Naive thymus-derived CD8-positive, alpha-beta T cell (primary cell): ENCODE measurements around the gene HS2ST1. TPM values are rescaled to one million over a fixed set of nuclear protein-coding genes. Genes with fewer than 3 reads are reported as not detected.

ENCODE experiments used
- ATAC-seq, 2 donors: fragments of 150-1000 bp; cut with Tn5 transposase in 1 of 2; sonication (Bioruptor Pico), chemical (Tn5 transposase) in 1 of 2; 1 replicate in 1 of 2; 2 replicates in 1 of 2; pipeline ENCODE4 v1.10.0; 2021; ENCODE audit warnings: mild to moderate bottlenecking in 2 of 2, moderate library complexity in 2 of 2
- POLR2A ChIA-PET: fragments of 350-600 bp; sonication (Branson Sonifier 250); formaldehyde crosslinking; loops from one replicate; lab custom pipeline; 2021; ENCODE audit warnings: antibody characterized with exemption; lab: Charles Lee
- DNase-seq, 10 donors: peaks; one replicate each; pipeline versions ENCODE4 v3.0.0 to v3.0.0-alpha.2; 2020 to 2022
- H3K27ac Mint-ChIP-seq, 10 donors: one replicate each; pipeline ENCODE4 v1.8.0; 2020 to 2022; ENCODE audit warnings: mild to moderate bottlenecking in 10 of 10, mixed read lengths in 10 of 10, moderate library complexity in 4 of 10, inconsistent platforms in 1 of 10
- H3K27me3 Mint-ChIP-seq, 5 donors: one replicate each; pipeline ENCODE4 v1.8.0; 2021 to 2022; ENCODE audit warnings: mixed read lengths in 5 of 5
- H3K36me3 Mint-ChIP-seq, 3 donors: one replicate each; pipeline ENCODE4 v1.8.0; 2020 to 2022; ENCODE audit warnings: mixed read lengths in 3 of 3, mild to moderate bottlenecking in 2 of 3, inconsistent platforms in 1 of 3
- H3K4me1 Mint-ChIP-seq, 4 donors: one replicate each; pipeline ENCODE4 v1.8.0; 2021 to 2022; ENCODE audit warnings: mixed read lengths in 4 of 4
- H3K4me3 Mint-ChIP-seq, 10 donors: one replicate each; pipeline ENCODE4 v1.8.0; 2020 to 2022; ENCODE audit warnings: mild to moderate bottlenecking in 10 of 10, mixed read lengths in 10 of 10, moderate library complexity in 6 of 10, inconsistent platforms in 1 of 10
- H3K9me3 Mint-ChIP-seq, 9 donors: one replicate each; pipeline ENCODE4 v1.8.0; 2020 to 2022; ENCODE audit warnings: mixed read lengths in 9 of 9, mild to moderate bottlenecking in 3 of 9, inconsistent platforms in 1 of 9, moderate library complexity in 1 of 9
- polyA plus RNA-seq, 3 donors: library from polyadenylated mRNA; unstranded; fragments of 300-500 nt; fragmentation: Illumina TruSeq; gene quantifications; one replicate each; pipeline ENCODE4 v1.2.3, GENCODE V29; 2021
- total RNA-seq, 8 experiments: library from RNA in 2 of 8; stranded (reverse) in 2 of 8; gene quantifications; one replicate each; pipeline ENCODE4 v1.2.3 and lab custom pipeline; 2021 to 2026

HS2ST1 gene
- total and polyA plus RNA-seq, 5 experiments from 2014 or later, result 7.1 to 14.4 (median 10.6) TPM

DNA sequence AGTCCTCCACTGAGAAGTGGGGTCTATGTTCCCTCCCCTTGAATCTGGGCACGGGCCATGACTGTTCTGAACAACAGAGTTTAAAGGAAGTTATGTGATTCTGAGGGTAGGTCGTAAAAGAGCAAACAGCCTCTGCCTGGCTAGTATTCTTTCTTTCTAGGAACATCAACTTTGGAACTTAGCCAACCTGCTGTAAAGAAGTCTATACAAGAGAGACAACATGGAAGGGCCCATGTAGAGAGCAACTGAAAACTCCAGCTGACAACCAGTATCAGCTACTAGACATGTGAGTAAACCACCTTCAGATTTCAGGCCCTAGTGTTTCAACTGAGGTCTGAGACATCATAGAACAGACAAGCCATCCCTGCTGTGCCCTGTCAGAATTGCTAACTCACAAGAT, 8.0 kb upstream of the HS2ST1 start:
- ATAC-seq (no peak), DNase-seq (no peak)
- Mint-ChIP-seq H3K4me3 (no peak overlapping the region), H3K27me3 (no peaks in the 10 kb centered on the region), H3K36me3 (peaks cover 0 to 46% (median 10%) of the 10 kb centered on the region in 3 donors), H3K4me1 (peaks cover 31 to 53% (median 45%) of the 10 kb centered on the region in 4 donors), H3K9me3 (no peaks in the 10 kb centered on the region), H3K27ac (no peak overlapping the region)
- POLR2A ChIA-PET, result no interaction called here

DNA sequence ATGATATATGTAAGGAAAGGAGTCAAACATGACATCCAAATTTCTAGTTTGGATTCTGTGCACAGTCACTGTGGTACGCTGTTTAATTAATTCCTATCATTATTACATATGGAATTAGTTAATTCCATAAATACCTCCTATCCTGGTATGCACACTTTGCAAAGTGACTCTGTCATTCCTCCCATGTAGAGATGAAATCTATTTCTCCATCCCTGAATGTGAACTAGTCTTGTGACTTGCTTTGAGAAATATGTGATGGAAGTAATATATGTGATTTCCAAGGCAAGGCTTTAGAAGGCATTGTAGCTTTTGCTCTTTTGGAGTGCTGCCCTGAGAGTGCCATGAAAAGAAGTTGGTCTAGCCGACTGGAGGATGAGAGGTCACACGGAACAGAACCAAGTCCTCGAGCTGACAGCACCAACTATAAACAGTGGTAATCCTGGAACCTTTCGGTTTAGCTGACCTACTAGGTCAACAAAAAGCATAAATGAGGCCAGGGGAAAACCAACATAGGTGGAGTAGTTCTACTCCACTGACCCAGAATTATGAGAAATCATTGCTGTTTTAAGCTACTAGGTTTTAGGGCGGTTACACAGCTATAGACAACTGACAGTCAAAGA, 2.0 kb upstream of the HS2ST1 start:
- H3K9me3 Mint-ChIP-seq, result no peaks in the 10 kb centered on the region
- no peak for DNase-seq
- no peaks in the 10 kb centered on the region for H3K27me3 Mint-ChIP-seq
- H3K36me3 Mint-ChIP-seq, result peaks cover 0 to 34% (median 7%) of the 10 kb centered on the region in 3 donors
- H3K27ac Mint-ChIP-seq, result peak overlapping the region in 7 of 10 donors; percentile 21 to 81 (median 63)
- no peak for ATAC-seq
- peak overlapping the region in 1 of 10 donors; percentile 37 for H3K4me3 Mint-ChIP-seq
- H3K4me1 Mint-ChIP-seq, result peaks cover 33 to 64% (median 55%) of the 10 kb centered on the region in 4 donors
- POLR2A ChIA-PET, result interaction anchor here (2.2 to 4.0 kb wide), 3 partner anchors 10 to 1772 kb away, joined by 9 to 55 read pairs (median 23); partner anchors contain the start of genes PKN2 and SH3GLB1

DNA sequence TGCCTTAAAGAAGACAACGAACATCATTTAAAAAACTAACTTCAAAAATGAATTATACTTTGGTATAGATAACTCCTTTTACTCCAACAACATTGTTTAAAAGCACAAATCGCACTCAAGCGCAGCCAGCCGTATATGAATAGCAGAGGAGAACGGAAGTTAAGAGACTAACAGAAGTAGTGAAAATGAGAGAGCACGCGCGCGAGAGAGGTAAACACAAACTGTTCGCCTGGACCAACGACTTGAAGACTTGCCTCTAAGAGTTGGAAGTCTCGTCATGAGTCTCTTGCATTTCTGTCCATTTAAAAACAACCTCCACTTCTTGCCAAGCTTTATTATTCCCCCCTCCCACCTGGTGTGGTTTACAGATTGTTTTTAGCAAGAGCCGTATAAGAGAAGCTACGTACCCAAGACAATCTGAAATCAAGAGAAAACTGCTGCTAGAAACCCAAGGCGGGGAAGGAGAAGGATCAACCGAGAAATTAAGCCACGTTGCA, 988 bp upstream of the HS2ST1 start:
- Mint-ChIP-seq H3K27ac (no peak overlapping the region), H3K9me3 (no peaks in the 10 kb centered on the region), H3K4me1 (peaks cover 28 to 62% (median 50%) of the 10 kb centered on the region in 4 donors), H3K36me3 (peaks cover 0 to 32% (median 4%) of the 10 kb centered on the region in 3 donors), H3K4me3 (no peak overlapping the region), H3K27me3 (no peaks in the 10 kb centered on the region)
- ATAC-seq (no peak), DNase-seq (peak in 8 of 10 donors; percentile 7 to 66 (median 34))
- POLR2A ChIA-PET, result interaction anchor here (0.7 to 4.0 kb wide), 9 partner anchors 11 to 1977 kb away, joined by 3 to 55 read pairs (median 8); partner anchors contain the start of genes GTF2B, LMO4, ODF2L and PKN2

DNA sequence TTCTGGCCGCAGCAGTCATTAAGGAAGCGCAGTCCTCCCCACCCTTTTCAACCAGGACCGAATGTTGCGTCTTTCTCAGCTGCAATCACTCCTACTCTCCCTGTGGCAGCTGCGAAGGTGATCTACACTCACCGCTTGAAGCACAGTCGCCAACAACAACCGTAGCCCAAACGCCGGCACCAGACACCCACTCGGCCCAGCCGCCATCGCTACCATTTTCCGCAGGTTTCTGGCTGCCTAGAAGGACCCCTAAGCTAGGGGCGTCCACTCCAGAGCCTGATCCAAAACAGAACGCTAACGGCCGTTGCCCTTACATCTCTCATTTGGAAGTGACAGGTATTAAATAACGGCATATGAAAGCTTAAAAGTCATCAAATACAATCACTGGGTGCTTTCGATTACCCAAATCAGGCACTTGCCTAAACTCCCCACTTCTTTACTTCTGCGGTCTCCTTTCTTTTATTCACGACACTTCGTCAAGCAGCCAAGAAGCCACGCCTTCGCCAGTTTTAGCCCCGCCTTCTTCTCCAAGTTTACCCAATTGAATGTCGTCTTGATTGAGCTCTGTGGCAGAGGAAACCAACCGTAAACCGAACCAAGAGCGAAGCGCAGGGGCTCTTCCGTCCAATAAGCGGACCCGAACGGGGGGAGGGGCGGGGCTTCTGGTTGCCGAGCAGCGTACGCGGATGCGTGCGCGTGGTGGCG, 387 bp upstream of the HS2ST1 start, which contains the start of gene SELENOF:
SELENOF (minus strand) TSS at position 231 of the 705 bp plus-strand sequence; CDS start at position 216, 15 bp downstream.
- POLR2A ChIA-PET, result interaction anchor here (0.6 to 4.0 kb wide), 13 partner anchors 12 to 1977 kb away, joined by 3 to 55 read pairs (median 6); partner anchors contain the start of genes BCL10, GTF2B, LMO4 and ODF2L
- no peak within 1 kb of the TSS for H3K27ac Mint-ChIP-seq
- H3K4me3 Mint-ChIP-seq, result no peak within 1 kb of the TSS
- H3K36me3 Mint-ChIP-seq, result peaks cover 0 to 26% (median 4%) of the 10 kb centered on the region in 3 donors
- peaks cover 26 to 56% (median 44%) of the 10 kb centered on the region in 4 donors for H3K4me1 Mint-ChIP-seq
- no peaks in the 10 kb centered on the region for H3K27me3 Mint-ChIP-seq
- DNase-seq, result peak; percentile 98 to 100 (median 99)
- ATAC-seq, result peak; percentile 86 to 88
- H3K9me3 Mint-ChIP-seq, result no peaks in the 10 kb centered on the region

DNA sequence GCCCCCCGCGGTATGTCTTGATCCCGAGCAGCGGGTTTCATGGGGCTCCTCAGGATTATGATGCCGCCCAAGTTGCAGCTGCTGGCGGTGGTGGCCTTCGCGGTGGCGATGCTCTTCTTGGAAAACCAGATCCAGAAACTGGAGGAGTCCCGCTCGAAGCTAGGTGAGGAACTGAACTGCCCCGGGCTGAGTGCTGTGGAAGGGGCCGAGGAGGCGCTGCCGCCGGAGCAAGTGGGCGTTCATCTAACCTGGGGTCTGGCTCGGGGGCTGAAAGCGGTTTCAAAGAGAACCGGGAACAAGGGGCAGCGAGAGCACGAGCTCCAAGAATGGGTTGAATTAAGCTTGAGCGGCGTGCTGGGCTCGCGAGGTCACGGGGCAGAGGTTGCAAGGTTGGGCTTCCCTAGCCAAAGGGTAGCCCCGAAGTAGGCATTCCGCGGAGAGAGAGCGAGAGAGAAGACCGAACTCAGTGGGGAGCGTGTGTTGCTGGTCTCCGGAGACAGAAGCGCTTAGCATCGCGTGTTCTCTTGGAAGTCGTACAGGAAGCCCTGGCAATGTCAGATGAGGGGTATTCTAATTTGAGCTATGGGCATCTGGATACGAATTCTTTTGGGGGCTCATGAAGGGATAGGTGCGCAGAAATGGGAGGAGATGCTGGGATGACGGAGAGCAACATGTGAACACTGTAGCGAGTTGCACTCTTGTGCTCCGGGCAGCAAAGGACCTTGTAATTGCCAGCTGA, 732 bp downstream of the HS2ST1 start:
- ATAC-seq, result peak; percentile 9 to 22
- Mint-ChIP-seq H3K27ac (no peak overlapping the region), H3K4me1 (peaks cover 16 to 45% (median 33%) of the 10 kb centered on the region in 4 donors), H3K27me3 (no peaks in the 10 kb centered on the region), H3K4me3 (no peak overlapping the region), H3K9me3 (no peaks in the 10 kb centered on the region), H3K36me3 (peaks cover 0 to 15% (median 1%) of the 10 kb centered on the region in 3 donors)
- POLR2A ChIA-PET, result interaction anchor here (0.6 to 4.0 kb wide), 7 partner anchors 13 to 1638 kb away, joined by 3 to 55 read pairs (median 6); partner anchors contain the start of genes BCL10, ODF2L and SH3GLB1
- DNase-seq, result peak; percentile 27 to 74 (median 46)

DNA sequence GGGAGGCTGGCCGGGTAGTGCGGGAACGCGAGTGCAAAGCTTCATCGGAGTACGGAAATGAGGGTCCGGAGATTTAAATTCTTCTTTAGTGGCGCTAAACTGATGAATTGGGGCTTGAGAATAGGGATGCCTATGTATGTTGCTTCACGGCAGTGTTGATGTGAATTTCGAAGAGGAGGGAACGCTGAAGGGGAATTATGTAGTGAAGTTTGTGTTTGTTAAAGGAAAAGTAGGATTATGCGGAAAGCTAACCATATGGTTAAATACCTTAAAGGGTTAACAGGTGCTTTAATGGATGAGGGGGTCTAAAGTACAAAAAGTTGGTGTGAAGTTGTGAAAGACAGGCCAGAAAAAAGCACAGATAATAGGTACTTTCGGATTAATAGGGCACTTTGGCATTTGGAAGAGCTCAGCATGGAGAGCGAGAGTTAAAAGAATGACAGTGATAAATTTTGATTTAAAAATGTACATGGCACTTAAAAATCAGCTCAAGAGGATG, 1.4 kb downstream of the HS2ST1 start:
- POLR2A ChIA-PET, result interaction anchor here (1.5 to 4.0 kb wide), 4 partner anchors 13 to 211 kb away, joined by 5 to 55 read pairs (median 14); partner anchors contain the start of gene SH3GLB1
- no peak overlapping the region for H3K4me3 Mint-ChIP-seq
- H3K36me3 Mint-ChIP-seq, result peaks cover 0 to 9% (median 0%) of the 10 kb centered on the region in 3 donors
- peaks cover 14 to 39% (median 26%) of the 10 kb centered on the region in 4 donors for H3K4me1 Mint-ChIP-seq
- H3K27ac Mint-ChIP-seq, result no peak overlapping the region
- DNase-seq, result peak in 1 of 10 donors; percentile 7
- no peaks in the 10 kb centered on the region for H3K9me3 Mint-ChIP-seq
- no peak for ATAC-seq
- H3K27me3 Mint-ChIP-seq, result no peaks in the 10 kb centered on the region

DNA sequence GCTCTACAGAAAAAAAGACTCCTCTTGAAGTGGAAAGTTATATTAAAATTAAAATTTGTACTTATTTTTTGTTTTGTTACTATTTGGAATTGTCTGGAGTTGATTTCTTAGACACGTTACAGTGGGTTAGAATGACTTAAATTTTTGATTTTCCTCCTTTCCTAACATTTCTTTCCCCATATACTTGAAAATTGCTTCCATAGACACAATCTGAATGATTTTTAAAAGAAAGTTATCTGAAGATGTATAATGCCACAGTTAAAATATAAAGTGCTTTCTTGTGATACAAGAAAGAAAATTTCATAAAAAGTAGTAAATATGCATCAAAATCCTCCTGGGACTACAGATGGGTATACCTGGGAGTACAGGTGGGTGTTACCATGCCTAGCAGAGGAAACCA, 2.3 kb downstream of the HS2ST1 start:
- DNase-seq, result no peak
- H3K27me3 Mint-ChIP-seq, result no peaks in the 10 kb centered on the region
- H3K27ac Mint-ChIP-seq, result no peak overlapping the region
- H3K9me3 Mint-ChIP-seq, result no peaks in the 10 kb centered on the region
- peaks cover 6 to 29% (median 17%) of the 10 kb centered on the region in 4 donors for H3K4me1 Mint-ChIP-seq
- peaks cover 2 to 8% (median 6%) of the 10 kb centered on the region in 3 donors for H3K36me3 Mint-ChIP-seq
- H3K4me3 Mint-ChIP-seq, result peak overlapping the region in 4 of 10 donors; percentile 8 to 35 (median 17)
- POLR2A ChIA-PET, result no interaction called here
- ATAC-seq, result no peak

DNA sequence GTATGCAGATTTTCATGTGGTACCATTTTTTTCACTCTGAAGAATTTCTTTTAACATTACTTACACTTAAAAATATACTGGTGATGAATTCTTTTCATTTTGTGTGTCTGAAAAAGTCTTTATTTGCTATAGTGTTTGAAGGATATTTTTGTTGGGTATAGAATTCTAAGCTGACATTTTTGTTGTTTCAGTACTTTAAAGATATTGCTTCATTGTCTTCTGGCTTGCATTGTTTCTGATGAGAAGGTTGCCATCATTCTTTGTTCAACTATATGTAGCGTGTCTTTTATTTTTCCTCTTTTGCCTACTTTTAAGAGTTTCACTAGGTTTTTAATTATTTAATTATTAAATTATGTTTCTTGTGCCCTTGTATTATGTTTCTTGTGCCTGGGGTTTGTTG, 8.0 kb downstream of the HS2ST1 start:
- no peak for DNase-seq
- peaks cover 10 to 25% (median 14%) of the 10 kb centered on the region in 4 donors for H3K4me1 Mint-ChIP-seq
- H3K27ac Mint-ChIP-seq, result no peak overlapping the region
- ATAC-seq, result no peak
- no peaks in the 10 kb centered on the region for H3K27me3 Mint-ChIP-seq
- POLR2A ChIA-PET, result no interaction called here
- H3K9me3 Mint-ChIP-seq, result peaks cover 2 to 37% (median 22%) of the 10 kb centered on the region in 9 donors
- no peak overlapping the region for H3K4me3 Mint-ChIP-seq
- H3K36me3 Mint-ChIP-seq, result peaks cover 3 to 36% (median 27%) of the 10 kb centered on the region in 3 donors

DNA sequence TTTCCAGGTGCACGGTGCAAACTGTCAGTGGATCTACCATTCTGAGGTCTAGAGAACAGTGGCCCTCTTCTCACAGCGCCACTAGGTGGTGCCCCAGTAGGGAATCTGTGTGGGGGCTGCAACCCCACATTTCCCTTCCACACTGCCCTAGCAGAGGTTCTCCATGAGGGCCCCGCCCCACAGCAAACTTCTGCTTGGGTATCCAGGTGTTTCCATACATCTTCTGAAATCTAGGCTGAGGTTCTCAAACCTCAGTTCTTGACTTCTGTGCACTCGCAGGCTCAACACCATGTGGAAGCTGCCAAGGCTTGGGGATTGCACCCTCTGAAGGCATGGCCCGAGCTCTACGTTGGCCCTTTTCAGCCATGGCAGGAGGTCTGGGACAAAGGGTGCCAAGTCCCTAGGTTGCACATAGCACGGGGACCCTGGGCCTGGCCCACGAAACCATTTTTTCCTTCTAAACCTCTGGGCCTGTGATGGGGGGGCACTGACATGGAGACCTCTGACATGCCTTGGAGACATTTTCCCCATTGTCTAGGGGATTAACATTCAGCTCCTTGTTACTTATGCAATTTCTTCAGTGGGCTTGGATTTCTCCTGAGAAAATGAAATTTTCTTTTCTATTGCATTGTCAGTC, 10.0 kb downstream of the HS2ST1 start:
- Mint-ChIP-seq H3K9me3 (peaks cover 2 to 37% (median 22%) of the 10 kb centered on the region in 9 donors), H3K4me3 (no peak overlapping the region), H3K4me1 (peaks cover 12 to 29% (median 17%) of the 10 kb centered on the region in 4 donors), H3K27ac (no peak overlapping the region), H3K36me3 (peaks cover 3 to 36% (median 27%) of the 10 kb centered on the region in 3 donors), H3K27me3 (no peaks in the 10 kb centered on the region)
- POLR2A ChIA-PET, result no interaction called here
- ATAC-seq (no peak), DNase-seq (no peak)

DNA sequence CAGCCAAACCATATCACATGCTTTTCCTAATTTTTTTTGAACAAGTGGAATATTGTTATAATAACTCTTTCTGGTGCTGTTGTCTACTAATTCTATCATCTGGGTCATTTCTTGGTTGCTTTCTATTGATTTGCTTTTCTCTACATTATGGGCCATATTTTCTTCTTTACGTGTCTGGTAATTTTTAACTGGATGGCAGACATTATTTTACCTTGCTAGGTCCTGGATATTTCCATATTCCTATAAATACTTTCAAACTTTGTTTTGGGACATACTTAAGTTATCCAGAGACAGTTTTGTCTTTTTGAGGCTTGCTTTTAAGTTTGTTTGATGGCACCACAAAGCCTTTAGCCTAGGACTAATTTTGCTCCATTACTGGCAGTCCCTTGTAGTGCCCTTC, 11.3 kb downstream of the HS2ST1 start:
- POLR2A ChIA-PET, result no interaction called here
- H3K4me1 Mint-ChIP-seq, result peaks cover 12 to 34% (median 19%) of the 10 kb centered on the region in 4 donors

DNA sequence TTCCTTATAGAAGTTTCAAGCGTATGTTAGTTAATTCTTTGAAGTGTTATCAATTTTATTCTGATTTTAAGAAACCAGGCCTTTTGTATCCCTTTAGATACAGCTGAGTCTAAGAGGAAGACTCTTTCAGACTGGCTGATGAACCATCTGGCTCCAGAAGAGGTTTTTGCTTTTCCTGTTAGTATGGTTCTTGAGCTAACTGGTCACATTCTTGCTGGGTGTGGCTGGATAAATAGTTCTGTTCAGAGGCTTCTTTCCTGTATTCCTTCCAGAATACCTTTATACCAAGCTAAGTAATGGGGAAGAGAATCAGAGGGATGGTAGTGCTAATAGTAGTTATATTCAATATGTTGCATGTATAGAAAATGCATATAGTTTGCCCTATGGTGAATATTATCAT, 12.4 kb downstream of the HS2ST1 start:
- Mint-ChIP-seq H3K4me3 (no peak overlapping the region), H3K27me3 (no peaks in the 10 kb centered on the region), H3K27ac (no peak overlapping the region), H3K36me3 (peaks cover 3 to 27% (median 21%) of the 10 kb centered on the region in 3 donors), H3K4me1 (peaks cover 12 to 37% (median 20%) of the 10 kb centered on the region in 4 donors), H3K9me3 (peaks cover 2 to 37% (median 22%) of the 10 kb centered on the region in 9 donors)
- no peak for ATAC-seq
- POLR2A ChIA-PET, result no interaction called here
- no peak for DNase-seq

More for the DNA sequence above, 11.3 kb downstream of the HS2ST1 start:
- H3K36me3 Mint-ChIP-seq, result peaks cover 3 to 36% (median 27%) of the 10 kb centered on the region in 3 donors
- ATAC-seq (no peak), DNase-seq (no peak)
- no peak overlapping the region for H3K4me3 Mint-ChIP-seq
- no peaks in the 10 kb centered on the region for H3K27me3 Mint-ChIP-seq
- H3K27ac Mint-ChIP-seq, result no peak overlapping the region
- H3K9me3 Mint-ChIP-seq, result peaks cover 2 to 37% (median 22%) of the 10 kb centered on the region in 9 donors
